Esophagus squamous epithelium (tissue), 5 donors: Measurements from ENCODE around the gene RPTOR. TPM values are rescaled to one million over a fixed set of nuclear protein-coding genes. Genes with fewer than 3 reads are reported as not detected.

Experiments used
- DNase-seq: peaks from one replicate; lab custom pipeline; 2025; lab: John Stamatoyannopoulos, UW
- H3K27ac ChIP-seq, 4 donors: fragments of 200-600 bp; sonication (generic); one replicate each; pipeline ENCODE4 v1.5.1; 2016 to 2019; ENCODE audit warnings: mild to moderate bottlenecking in 1 of 4
- H3K27me3 ChIP-seq, 4 donors: fragments of 200-600 bp; sonication (generic); 1 replicate in 3 of 4; 2 replicates in 1 of 4; pipeline versions ENCODE4 v1.5.1 to v1.6.0; 2017 to 2021; ENCODE audit warnings: antibody characterized with exemption in 1 of 4
- H3K36me3 ChIP-seq, 3 donors: fragments of 200-600 bp; sonication (generic); one replicate each; pipeline ENCODE4 v1.5.1; 2016 to 2019
- H3K4me1 ChIP-seq, 3 donors: fragments of 200-600 bp; sonication (generic); one replicate each; pipeline ENCODE4 v1.5.1; 2017 to 2019
- H3K4me3 ChIP-seq, 4 donors: fragments of 200-600 bp; sonication (generic); 1 replicate in 3 of 4; 2 replicates in 1 of 4; pipeline ENCODE4 v1.5.1; 2016 to 2019; ENCODE audit warnings: mild to moderate bottlenecking in 2 of 4, moderate library complexity in 1 of 4
- H3K9me3 ChIP-seq, 3 donors: fragments of 200-600 bp; sonication (generic); one replicate each; pipeline ENCODE4 v1.5.1; 2016 to 2019
- POLR2A ChIP-seq, 4 donors: fragments of 450-650 bp; IDR thresholded peaks; one replicate each; pipeline ENCODE4 v1.6.1; 2017; ENCODE audit warnings: antibody characterized with exemption in 4 of 4, mild to moderate bottlenecking in 4 of 4, moderate library complexity in 3 of 4
- WGBS, 2 donors: methylation state at CpG; one replicate each; pipeline ENCODE4 v1.1.5; 2018; 5-methylcytosine and 5-hydroxymethylcytosine counted together
- intact Hi-C: fragments of 100-400 bp; cut with DNase I; formaldehyde crosslinking; loops from one replicate; pipeline ENCODE4 v1.15.0; 2022
- total RNA-seq, 4 donors: library from RNA; depleted of rRNA; stranded (reverse); fragments of >200 nt; gene quantifications; one replicate each; pipeline ENCODE4 v1.1.0, GENCODE V29; 2016
- TF ChIP-seq, protein P1 (sequence below), 6 experiments: fragments of 450-650 bp in 4 of 6; fragments of 200-600 bp in 2 of 6; sonication (generic) in 2 of 6; IDR thresholded peaks; one replicate each; pipeline ENCODE4 v1.5.1; 2016 to 2019; ENCODE audit warnings: antibody characterized with exemption in 6 of 6, mild to moderate bottlenecking in 4 of 6, moderate library complexity in 4 of 6
- donor health status: DM: yes; HTN: yes; CAD: no.

RPTOR gene
- total RNA-seq, 4 donors from 2014 or later, result 11.7 to 27.8 (median 22.8) TPM

DNA sequence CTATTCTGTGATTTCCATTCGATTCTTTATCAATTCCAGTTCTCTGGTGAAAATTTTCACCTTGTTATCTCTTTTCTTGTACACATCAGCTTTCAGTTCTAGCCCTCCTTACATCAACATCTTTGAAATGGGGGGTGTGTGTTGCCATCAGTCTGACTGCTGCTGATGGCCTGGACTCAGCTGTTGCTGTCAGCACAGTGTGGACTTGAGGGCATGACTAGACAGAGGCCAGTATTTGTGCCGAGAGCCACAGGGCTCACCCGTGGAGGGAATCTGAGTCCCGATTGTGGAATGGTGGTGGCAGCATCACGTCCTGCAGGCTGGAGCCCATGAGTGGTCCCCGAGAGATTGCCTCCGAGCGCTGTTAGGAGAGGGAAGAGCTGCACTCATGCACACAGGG lies 114.2 kb downstream of the RPTOR start:
- Histone ChIP-seq H3K27me3 (no peaks in the 10 kb centered on the region), H3K4me1 (peaks cover 0 to 6% (median 5%) of the 10 kb centered on the region in 3 donors), H3K27ac (no peak overlapping the region), H3K36me3 (no peaks in the 10 kb centered on the region), H3K4me3 (no peak overlapping the region), H3K9me3 (peaks cover 0 to 12% (median 0%) of the 10 kb centered on the region in 3 donors)
- intact Hi-C loops, result no loop called here
- TF ChIP-seq POLR2A (IDR thresholded peaks at IDR 0.05), result no peak
- TF ChIP-seq, protein P1, sequence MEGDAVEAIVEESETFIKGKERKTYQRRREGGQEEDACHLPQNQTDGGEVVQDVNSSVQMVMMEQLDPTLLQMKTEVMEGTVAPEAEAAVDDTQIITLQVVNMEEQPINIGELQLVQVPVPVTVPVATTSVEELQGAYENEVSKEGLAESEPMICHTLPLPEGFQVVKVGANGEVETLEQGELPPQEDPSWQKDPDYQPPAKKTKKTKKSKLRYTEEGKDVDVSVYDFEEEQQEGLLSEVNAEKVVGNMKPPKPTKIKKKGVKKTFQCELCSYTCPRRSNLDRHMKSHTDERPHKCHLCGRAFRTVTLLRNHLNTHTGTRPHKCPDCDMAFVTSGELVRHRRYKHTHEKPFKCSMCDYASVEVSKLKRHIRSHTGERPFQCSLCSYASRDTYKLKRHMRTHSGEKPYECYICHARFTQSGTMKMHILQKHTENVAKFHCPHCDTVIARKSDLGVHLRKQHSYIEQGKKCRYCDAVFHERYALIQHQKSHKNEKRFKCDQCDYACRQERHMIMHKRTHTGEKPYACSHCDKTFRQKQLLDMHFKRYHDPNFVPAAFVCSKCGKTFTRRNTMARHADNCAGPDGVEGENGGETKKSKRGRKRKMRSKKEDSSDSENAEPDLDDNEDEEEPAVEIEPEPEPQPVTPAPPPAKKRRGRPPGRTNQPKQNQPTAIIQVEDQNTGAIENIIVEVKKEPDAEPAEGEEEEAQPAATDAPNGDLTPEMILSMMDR (IDR thresholded peaks at IDR 0.05), result no peak
- DNase-seq, result no peak
- WGBS, 2 donors, result 95 to 100% methylated on average over 1 to 3 of the region's 8 CpGs

DNA sequence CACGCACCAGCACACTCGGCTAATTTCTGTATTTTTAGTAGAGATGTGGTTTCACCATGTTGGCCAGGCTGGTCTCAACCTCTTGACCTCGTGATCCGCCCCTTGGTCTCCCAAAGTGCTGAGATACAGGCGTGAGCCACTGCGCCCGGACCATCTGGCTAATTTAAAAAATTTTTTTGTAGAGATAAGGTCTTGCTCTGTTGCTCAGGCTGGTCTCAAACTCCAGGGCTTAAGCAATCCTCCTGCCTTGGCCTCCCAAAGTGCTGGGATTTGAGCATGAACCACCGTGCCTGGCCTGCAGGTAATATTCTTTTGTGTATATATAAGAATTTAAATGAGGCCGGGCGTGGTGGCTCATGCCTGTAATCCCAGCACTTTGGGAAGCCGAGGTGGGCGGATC lies 115.0 kb downstream of the RPTOR start:
- TF ChIP-seq, protein P1 (IDR thresholded peaks at IDR 0.05), result no peak
- TF ChIP-seq POLR2A (IDR thresholded peaks at IDR 0.05), result no peak
- DNase-seq, result no peak
- WGBS, 2 donors, result 87 to 94% methylated on average over 9 to 10 of the region's 12 CpGs
- H3K9me3 ChIP-seq, result peaks cover 0 to 12% (median 0%) of the 10 kb centered on the region in 3 donors
- intact Hi-C loops, result no loop called here
- H3K36me3 ChIP-seq, result no peaks in the 10 kb centered on the region
- no peaks in the 10 kb centered on the region for H3K27me3 ChIP-seq
- H3K27ac ChIP-seq, result no peak overlapping the region
- H3K4me3 ChIP-seq, result no peak overlapping the region
- H3K4me1 ChIP-seq, result peaks cover 0 to 14% (median 12%) of the 10 kb centered on the region in 3 donors

DNA sequence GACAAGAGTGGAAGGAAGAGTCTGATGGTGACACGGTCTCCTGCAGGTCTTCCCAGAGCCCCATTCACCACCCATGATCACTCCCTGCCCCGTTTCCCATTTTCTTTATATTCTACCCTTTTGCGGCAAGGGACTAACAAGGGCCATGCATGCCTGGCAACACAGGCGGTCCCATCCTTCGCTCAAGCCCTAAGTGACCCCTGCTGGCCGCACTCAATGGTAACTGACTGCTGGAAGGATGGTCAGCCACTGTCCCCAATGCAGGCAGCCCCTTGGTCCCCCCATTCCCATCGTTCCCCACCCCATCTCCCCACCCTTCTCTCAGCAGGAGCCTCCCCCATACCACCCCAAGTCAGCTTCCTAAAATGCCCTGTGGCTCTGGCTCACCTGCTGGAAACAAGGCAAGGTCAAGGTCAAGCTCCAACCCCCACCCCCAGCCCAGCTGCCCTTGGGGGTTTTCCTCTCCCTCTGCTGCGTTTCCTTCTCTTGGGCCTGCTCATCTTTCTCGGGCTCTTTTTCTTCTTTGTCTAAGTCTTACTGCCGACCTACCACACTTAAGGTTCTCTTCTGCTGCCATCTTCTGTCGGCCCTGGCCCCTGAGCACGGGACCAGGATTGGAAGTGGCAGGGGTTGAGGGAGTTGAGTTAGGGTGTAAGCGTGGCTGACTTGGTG lies 116.0 kb downstream of the RPTOR start:
- intact Hi-C loops, result no loop called here
- WGBS, 2 donors, result 91 to 93% methylated on average over 8 to 12 of the region's 13 CpGs

DNA sequence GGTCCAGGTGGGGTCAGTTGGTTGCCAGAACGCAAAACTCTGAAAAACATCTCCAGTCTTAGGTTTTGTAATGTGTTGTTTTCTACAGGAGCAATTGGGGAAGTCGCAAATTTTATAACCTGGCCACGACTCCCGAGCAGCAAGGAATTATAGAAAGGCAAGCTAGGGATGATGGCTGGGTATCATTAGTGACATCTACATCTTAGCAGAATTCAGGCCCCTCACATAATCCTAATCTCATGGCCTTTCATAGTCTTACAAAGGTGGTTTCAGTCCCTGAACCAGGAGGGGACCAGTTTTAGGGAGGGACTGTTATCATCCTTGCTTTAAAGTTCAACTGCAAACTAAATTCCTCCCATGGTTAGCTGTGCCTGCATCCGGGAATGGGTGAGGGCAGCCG lies 117.9 kb downstream of the RPTOR start:
- intact Hi-C loops, result no loop called here
- H3K36me3 ChIP-seq, result no peaks in the 10 kb centered on the region
- H3K27me3 ChIP-seq, result no peaks in the 10 kb centered on the region
- DNase-seq, result no peak
- TF ChIP-seq, protein P1 (IDR thresholded peaks at IDR 0.05), result no peak
- no peak for TF ChIP-seq POLR2A (IDR thresholded peaks at IDR 0.05)
- no peak overlapping the region for H3K4me3 ChIP-seq
- H3K9me3 ChIP-seq, result peaks cover 0 to 1% (median 0%) of the 10 kb centered on the region in 3 donors
- peaks cover 0 to 19% (median 15%) of the 10 kb centered on the region in 3 donors for H3K4me1 ChIP-seq
- no peak overlapping the region for H3K27ac ChIP-seq
- WGBS, 2 donors, result 85 to 91% methylated on average over 6 of the region's 6 CpGs

More for the DNA sequence above, 116.0 kb downstream of the RPTOR start:
- TF ChIP-seq, protein P1 (IDR thresholded peaks at IDR 0.05), result no peak
- no peak for TF ChIP-seq POLR2A (IDR thresholded peaks at IDR 0.05)
- H3K36me3 ChIP-seq, result no peaks in the 10 kb centered on the region
- peaks cover 0 to 12% (median 0%) of the 10 kb centered on the region in 3 donors for H3K9me3 ChIP-seq
- H3K27me3 ChIP-seq, result no peaks in the 10 kb centered on the region
- H3K27ac ChIP-seq, result no peak overlapping the region
- no peak for DNase-seq
- no peak overlapping the region for H3K4me3 ChIP-seq
- peaks cover 0 to 19% (median 15%) of the 10 kb centered on the region in 3 donors for H3K4me1 ChIP-seq

DNA sequence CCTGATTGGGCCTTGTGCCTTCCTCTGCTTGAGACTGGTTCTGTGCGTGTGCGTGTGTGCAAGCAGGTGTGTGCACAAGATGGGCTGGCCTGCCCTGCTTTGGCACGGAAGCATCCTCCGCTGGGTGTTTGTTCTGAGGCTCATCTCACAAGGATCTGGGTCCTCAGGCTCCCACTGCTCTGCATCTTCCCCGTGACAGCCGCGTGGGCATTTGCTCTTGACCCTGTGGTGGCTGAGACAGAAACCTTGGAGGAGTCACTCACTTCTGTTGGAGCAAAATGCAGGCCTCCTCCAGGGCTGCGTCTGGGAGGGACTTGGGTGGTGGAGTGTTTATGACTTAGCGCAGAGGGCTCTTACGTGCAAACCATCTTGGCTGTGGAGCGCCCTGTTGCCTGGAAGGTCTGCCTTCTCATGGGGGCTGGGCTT lies 119.2 kb downstream of the RPTOR start:
- 75 to 77% methylated on average over 7 to 8 of the region's 11 CpGs for WGBS, 2 donors
- no peak for DNase-seq
- peak overlapping the region in 1 of 4 donors; percentile 20 for H3K27ac ChIP-seq

More for the DNA sequence above, 119.2 kb downstream of the RPTOR start:
- H3K27me3 ChIP-seq, result no peaks in the 10 kb centered on the region
- intact Hi-C loops, result no loop called here
- peaks cover 0 to 19% (median 15%) of the 10 kb centered on the region in 3 donors for H3K4me1 ChIP-seq
- H3K36me3 ChIP-seq, result no peaks in the 10 kb centered on the region
- TF ChIP-seq, protein P1 (IDR thresholded peaks at IDR 0.05), result no peak
- no peak for TF ChIP-seq POLR2A (IDR thresholded peaks at IDR 0.05)
- H3K4me3 ChIP-seq, result no peak overlapping the region
- H3K9me3 ChIP-seq, result no peaks in the 10 kb centered on the region
